GM18861 (cell line): ENCODE data around the gene DOCK11.
"Not testable (repeated sequence)": the region's sequence is repeated elsewhere in the genome, so short reads cannot be mapped to it uniquely, and the experiment has no call there.

Experiments
- ATAC-seq: cut with Tn5 transposase; IDR thresholded peaks from one replicate; pipeline ENCODE4 v1.9.1; 2021; ENCODE audit not compliant: unreplicated experiment

Gene DOCK11

GRCh38 chrX:118729042-118729652, 233.5 kb downstream of the DOCK11 start:
- ATAC-seq: no peak

- ATAC-seq: no peak
Measured at GRCh38 chrX:118730500-118731247, 235.1 kb downstream of the DOCK11 start.

- not testable (repeated sequence) for ATAC-seq
Measured at GRCh38 chrX:118732551-118732950, 236.9 kb downstream of the DOCK11 start.

- peak; percentile 58 for ATAC-seq
Measured at GRCh38 chrX:118734909-118735308, 239.3 kb downstream of the DOCK11 start.
